Central memory CD8-positive, alpha-beta T cell (primary cell): ENCODE results near the gene STAP1.
"Not testable (repeated sequence)": the region's sequence is repeated elsewhere in the genome, so short reads cannot be mapped to it uniquely, and the experiment has no call there.

Source experiments
- ATAC-seq: fragments of 150-1000 bp; cut with Tn5 transposase; replicated peaks from 2 replicates; pipeline ENCODE4 v1.10.0; 2022; ENCODE audit warnings: mild to moderate bottlenecking, moderate FRiP score, moderate number of reproducible peaks; ENCODE audit not compliant: poor library complexity, severe bottlenecking; ENCODE audit errors: extremely low read depth
- DNase-seq, 2 donors: peaks; one replicate each; pipeline ENCODE4 v3.0.0; 2021; ENCODE audit warnings: low spot score in 2 of 2
- H3K27ac Mint-ChIP-seq: one replicate; pipeline ENCODE4 v1.8.0; 2022; ENCODE audit warnings: low read depth, mild to moderate bottlenecking, moderate library complexity, mixed read lengths
- H3K27me3 Mint-ChIP-seq: one replicate; pipeline ENCODE4 v1.8.0; 2022; ENCODE audit warnings: mixed read lengths
- H3K36me3 Mint-ChIP-seq: one replicate; pipeline ENCODE4 v1.8.0; 2022; ENCODE audit warnings: mild to moderate bottlenecking, moderate library complexity, mixed read lengths; ENCODE audit not compliant: insufficient read depth
- H3K4me1 Mint-ChIP-seq: one replicate; pipeline ENCODE4 v1.8.0; 2022; ENCODE audit warnings: mixed read lengths
- H3K4me3 Mint-ChIP-seq: one replicate; pipeline ENCODE4 v1.8.0; 2022; ENCODE audit warnings: mild to moderate bottlenecking, moderate library complexity, mixed read lengths
- H3K9me3 Mint-ChIP-seq: one replicate; pipeline ENCODE4 v1.8.0; 2022; ENCODE audit warnings: mixed read lengths

Gene STAP1

GRCh38 chr4:67603310-67604028 lies 44.9 kb downstream of the STAP1 start:
- no peak for ATAC-seq
- DNase-seq, result no peak
- H3K9me3 Mint-ChIP-seq, result peaks cover 12% of the 10 kb centered on the region
- peaks cover 2% of the 10 kb centered on the region for H3K36me3 Mint-ChIP-seq
- peaks cover 50% of the 10 kb centered on the region for H3K27me3 Mint-ChIP-seq
- no peak overlapping the region for H3K4me3 Mint-ChIP-seq
- no peak overlapping the region for H3K27ac Mint-ChIP-seq
- H3K4me1 Mint-ChIP-seq, result no peaks in the 10 kb centered on the region

GRCh38 chr4:67604029-67604381 lies 45.5 kb downstream of the STAP1 start:
- Mint-ChIP-seq H3K4me3 (no peak overlapping the region), H3K4me1 (no peaks in the 10 kb centered on the region), H3K36me3 (peaks cover 2% of the 10 kb centered on the region), H3K27me3 (peaks cover 44% of the 10 kb centered on the region), H3K27ac (no peak overlapping the region), H3K9me3 (peaks cover 12% of the 10 kb centered on the region)
- ATAC-seq (no peak), DNase-seq (no peak)

- Mint-ChIP-seq H3K27ac (no peak overlapping the region), H3K9me3 (peaks cover 13% of the 10 kb centered on the region), H3K4me1 (no peaks in the 10 kb centered on the region), H3K4me3 (no peak overlapping the region), H3K36me3 (peaks cover 2% of the 10 kb centered on the region), H3K27me3 (peaks cover 40% of the 10 kb centered on the region)
- DNase-seq, result no peak
- no peak for ATAC-seq
These were observed 46.2 kb downstream of the STAP1 start for GRCh38 chr4:67604749-67605148.

- ATAC-seq (no peak), DNase-seq (no peak)
- Mint-ChIP-seq H3K36me3 (no peaks in the 10 kb centered on the region), H3K27ac (no peak overlapping the region), H3K4me1 (no peaks in the 10 kb centered on the region), H3K27me3 (peaks cover 7% of the 10 kb centered on the region), H3K4me3 (no peak overlapping the region), H3K9me3 (peaks cover 5% of the 10 kb centered on the region)
These were observed 49.5 kb downstream of the STAP1 start for GRCh38 chr4:67608027-67608426.

GRCh38 chr4:67614186-67614585 lies 55.7 kb downstream of the STAP1 start:
- no peak for ATAC-seq
- peaks cover 20% of the 10 kb centered on the region for H3K36me3 Mint-ChIP-seq
- H3K27ac Mint-ChIP-seq, result no peak overlapping the region

GRCh38 chr4:67615119-67615518 lies 56.6 kb downstream of the STAP1 start:
- no peak overlapping the region for H3K27ac Mint-ChIP-seq
- no peaks in the 10 kb centered on the region for H3K27me3 Mint-ChIP-seq
- DNase-seq (no peak), ATAC-seq (no peak)
- H3K4me3 Mint-ChIP-seq, result no peak overlapping the region
- H3K36me3 Mint-ChIP-seq, result peaks cover 24% of the 10 kb centered on the region
- no peaks in the 10 kb centered on the region for H3K4me1 Mint-ChIP-seq
- H3K9me3 Mint-ChIP-seq, result peaks cover under 1% of the 10 kb centered on the region

More at GRCh38 chr4:67614186-67614585, 55.7 kb downstream of the STAP1 start:
- Mint-ChIP-seq H3K27me3 (no peaks in the 10 kb centered on the region), H3K4me3 (no peak overlapping the region), H3K4me1 (no peaks in the 10 kb centered on the region), H3K9me3 (peaks cover 5% of the 10 kb centered on the region)
- no peak for DNase-seq

- no peak for ATAC-seq
- no peaks in the 10 kb centered on the region for H3K9me3 Mint-ChIP-seq
These were observed 58.0 kb downstream of the STAP1 start for GRCh38 chr4:67616478-67616877.

GRCh38 chr4:67624939-67625338 lies 66.4 kb downstream of the STAP1 start:
- Mint-ChIP-seq H3K9me3 (no peaks in the 10 kb centered on the region), H3K4me3 (no peak overlapping the region), H3K27me3 (no peaks in the 10 kb centered on the region), H3K4me1 (no peaks in the 10 kb centered on the region), H3K36me3 (peaks cover 36% of the 10 kb centered on the region), H3K27ac (no peak overlapping the region)
- ATAC-seq (no peak), DNase-seq (no peak)

More at GRCh38 chr4:67616478-67616877, 58.0 kb downstream of the STAP1 start:
- DNase-seq, result no peak
- Mint-ChIP-seq H3K4me3 (no peak overlapping the region), H3K36me3 (peaks cover 29% of the 10 kb centered on the region), H3K27ac (no peak overlapping the region), H3K27me3 (no peaks in the 10 kb centered on the region), H3K4me1 (no peaks in the 10 kb centered on the region)

GRCh38 chr4:67632492-67632891 lies 74.0 kb downstream of the STAP1 start:
- Mint-ChIP-seq H3K4me1 (no peaks in the 10 kb centered on the region), H3K27ac (peak overlapping the region; percentile 17), H3K4me3 (no peak overlapping the region), H3K27me3 (no peaks in the 10 kb centered on the region), H3K9me3 (no peaks in the 10 kb centered on the region), H3K36me3 (peaks cover 38% of the 10 kb centered on the region)
- DNase-seq (no peak), ATAC-seq (no peak)

GRCh38 chr4:67634741-67635140 lies 76.2 kb downstream of the STAP1 start:
- peaks cover 35% of the 10 kb centered on the region for H3K36me3 Mint-ChIP-seq
- H3K4me1 Mint-ChIP-seq, result no peaks in the 10 kb centered on the region

GRCh38 chr4:67635331-67635730 lies 76.8 kb downstream of the STAP1 start:
- no peak overlapping the region for H3K4me3 Mint-ChIP-seq
- H3K36me3 Mint-ChIP-seq, result peaks cover 31% of the 10 kb centered on the region
- DNase-seq (no peak), ATAC-seq (no peak)
- no peaks in the 10 kb centered on the region for H3K4me1 Mint-ChIP-seq
- no peaks in the 10 kb centered on the region for H3K9me3 Mint-ChIP-seq
- no peak overlapping the region for H3K27ac Mint-ChIP-seq
- no peaks in the 10 kb centered on the region for H3K27me3 Mint-ChIP-seq

More at GRCh38 chr4:67634741-67635140, 76.2 kb downstream of the STAP1 start:
- Mint-ChIP-seq H3K27ac (no peak overlapping the region), H3K4me3 (no peak overlapping the region), H3K9me3 (no peaks in the 10 kb centered on the region), H3K27me3 (no peaks in the 10 kb centered on the region)
- DNase-seq (no peak), ATAC-seq (no peak)

- not testable (repeated sequence) for H3K4me3 Mint-ChIP-seq, H3K27ac Mint-ChIP-seq, H3K4me1 Mint-ChIP-seq, DNase-seq, H3K27me3 Mint-ChIP-seq, H3K9me3 Mint-ChIP-seq, ATAC-seq
- H3K36me3 Mint-ChIP-seq, result peaks cover 24% of the 10 kb centered on the region
These were observed 78.5 kb downstream of the STAP1 start for GRCh38 chr4:67636978-67637377.

GRCh38 chr4:67638136-67638535 lies 79.6 kb downstream of the STAP1 start:
- Mint-ChIP-seq H3K4me3 (no peak overlapping the region), H3K36me3 (peaks cover 16% of the 10 kb centered on the region), H3K27ac (peak overlapping the region; percentile 37), H3K27me3 (no peaks in the 10 kb centered on the region), H3K9me3 (no peaks in the 10 kb centered on the region), H3K4me1 (no peaks in the 10 kb centered on the region)
- no peak for ATAC-seq
- no peak for DNase-seq
